Fibroblast of peridontal ligament (primary cell): ENCODE data around the gene CLPTM1.
A peak's percentile ranks its signal among the peaks of the same experiment; 100 is the strongest.
"Not testable (repeated sequence)": the region's sequence is repeated elsewhere in the genome, so short reads cannot be mapped to it uniquely, and the experiment has no call there.

ENCODE experiments used
- DNase-seq: peaks from one replicate; pipeline ENCODE4 v3.0.0-alpha.2; 2010; ENCODE audit errors: extremely low read depth

CLPTM1 gene

GRCh38 chr19:44954649-44955504 is at the start of gene CLPTM1:
Gene CLPTM1, plus strand, starts transcription at chr19:44955380. Its CDS starts 16 bp downstream, at chr19:44955396.
- peak; percentile 97 for DNase-seq

- no peak for DNase-seq
These were observed 49.6 kb upstream of the CLPTM1 start, which contains the start of gene APOE for GRCh38 chr19:44905437-44906160. Gene APOE, plus strand, starts transcription at chr19:44905796. Its CDS starts 829 bp downstream, at chr19:44906625.

- no peak for DNase-seq
These were observed 47.6 kb upstream of the CLPTM1 start for GRCh38 chr19:44907613-44908012.

GRCh38 chr19:44908074-44908835 is 46.9 kb upstream of the CLPTM1 start:
- no peak for DNase-seq

- no peak for DNase-seq
These were observed 46.3 kb upstream of the CLPTM1 start for GRCh38 chr19:44908836-44909261.

- DNase-seq: no peak
These were observed 45.4 kb upstream of the CLPTM1 start for GRCh38 chr19:44909775-44910174.

- not testable (repeated sequence) for DNase-seq
These were observed 43.3 kb upstream of the CLPTM1 start for GRCh38 chr19:44911896-44912295.

- no peak for DNase-seq
These were observed 42.3 kb upstream of the CLPTM1 start for GRCh38 chr19:44912854-44913253.

GRCh38 chr19:44913512-44914432 is 41.4 kb upstream of the CLPTM1 start:
- DNase-seq: not testable (repeated sequence)

GRCh38 chr19:44914433-44915206 is 40.6 kb upstream of the CLPTM1 start, which contains the start of gene APOC1:
Gene APOC1, plus strand, starts transcription at chr19:44914608. Its CDS starts 284 bp downstream, at chr19:44914892.
- DNase-seq: peak; percentile 77

- DNase-seq: no peak
These were observed 30.9 kb upstream of the CLPTM1 start for GRCh38 chr19:44924243-44924725.

GRCh38 chr19:44925114-44925891 is 29.9 kb upstream of the CLPTM1 start:
- DNase-seq: peak; percentile 70

- DNase-seq: not testable (repeated sequence)
These were observed 28.7 kb upstream of the CLPTM1 start for GRCh38 chr19:44926245-44927077.

GRCh38 chr19:44927746-44928145 is 27.4 kb upstream of the CLPTM1 start:
- DNase-seq: peak; percentile 89

- DNase-seq: no peak
These were observed 25.1 kb upstream of the CLPTM1 start for GRCh38 chr19:44930088-44930487.

GRCh38 chr19:44931541-44931940 is 23.6 kb upstream of the CLPTM1 start:
- DNase-seq: no peak

- DNase-seq: no peak
These were observed 15.5 kb upstream of the CLPTM1 start for GRCh38 chr19:44939668-44940067.

GRCh38 chr19:44942067-44942571 is 13.1 kb upstream of the CLPTM1 start, which contains the start of gene APOC4:
Gene APOC4, plus strand, starts transcription at chr19:44942237. Its CDS starts 41 bp downstream, at chr19:44942278.
- DNase-seq: no peak
